OCI-LY7 (cell line): Measurements from ENCODE around the gene TPX2. TPM values are rescaled to one million over a fixed set of nuclear protein-coding genes. Genes with fewer than 3 reads are reported as not detected.

Source experiments
- BruUV-seq: library from RNA; stranded (reverse); fragments of 400-500 nt; replicated peaks from 2 replicates; lab custom pipeline; 2021; lab: Mats Ljungman, UMichigan
- CTCF ChIA-PET: fragments of 300-600 bp; sonication (Branson Sonifier 250); formaldehyde crosslinking; loops from one replicate; lab custom pipeline; 2022; ENCODE audit warnings: antibody characterized with exemption; ENCODE audit not compliant: unreplicated experiment; lab: Charles Lee
- POLR2A ChIA-PET: fragments of 300-600 bp; sonication (Branson Sonifier 250); formaldehyde crosslinking; loops from one replicate; lab custom pipeline; 2022; ENCODE audit warnings: antibody characterized with exemption; lab: Charles Lee
- DNase-seq: peaks from one replicate; pipeline ENCODE4 v3.0.0-alpha.2; 2015; ENCODE audit warnings: low spot score
- H2AFZ ChIP-seq: fragments of 200-600 bp; sonication (generic), shearing (Covaris generic); 2 replicates; pipeline ENCODE4 v1.6.1; 2014; ENCODE audit warnings: mild to moderate bottlenecking, antibody characterized with exemption, low read length, moderate library complexity
- H3K27ac ChIP-seq: fragments of 200-600 bp; sonication (generic); 2 replicates; pipeline ENCODE4 v1.5.1; 2014; ENCODE audit warnings: mixed run types, low read depth, mild to moderate bottlenecking, moderate library complexity, low read length, inconsistent platforms; ENCODE audit not compliant: poor library complexity, severe bottlenecking
- H3K36me3 ChIP-seq: fragments of 200-600 bp; sonication (generic); 2 replicates; pipeline ENCODE4 v1.6.1; 2014; ENCODE audit warnings: mild to moderate bottlenecking, antibody characterized with exemption, low read length, moderate library complexity, mixed read lengths; ENCODE audit not compliant: insufficient read depth
- H3K4me1 ChIP-seq: fragments of 200-600 bp; sonication (generic); 2 replicates; pipeline ENCODE4 v1.5.1; 2014; ENCODE audit warnings: mild to moderate bottlenecking, low read length; ENCODE audit not compliant: insufficient read depth, poor library complexity, severe bottlenecking
- H3K4me2 ChIP-seq: fragments of 200-600 bp; sonication (generic); 2 replicates; pipeline ENCODE4 v1.6.1; 2014; ENCODE audit warnings: mild to moderate bottlenecking, low read length
- H3K4me3 ChIP-seq: fragments of 200-600 bp; sonication (generic); 2 replicates; pipeline ENCODE4 v1.5.1; 2014; ENCODE audit warnings: mild to moderate bottlenecking, low read depth, low read length; ENCODE audit not compliant: poor library complexity, severe bottlenecking
- H3K79me2 ChIP-seq: fragments of 200-600 bp; sonication (generic); 2 replicates; pipeline ENCODE4 v1.6.1; 2016; ENCODE audit warnings: low read depth, mild to moderate bottlenecking, low read length, moderate library complexity, mixed read lengths; ENCODE audit not compliant: insufficient read depth
- H3K9me2 ChIP-seq: fragments of 200-600 bp; sonication (generic); 2 replicates; pipeline ENCODE4 v1.6.1; 2016; ENCODE audit warnings: mild to moderate bottlenecking, low read length, mixed read lengths; ENCODE audit not compliant: insufficient read depth
- H3K9me3 ChIP-seq: fragments of 200-600 bp; sonication (generic); 2 replicates; pipeline ENCODE4 v1.6.1; 2014; ENCODE audit warnings: mild to moderate bottlenecking, mixed run types, low read length, mixed read lengths
- H4K20me1 ChIP-seq: fragments of 200-600 bp; sonication (generic); 2 replicates; pipeline ENCODE4 v1.6.1; 2014; ENCODE audit warnings: mild to moderate bottlenecking, antibody characterized with exemption, low read length, moderate library complexity, mixed read lengths; ENCODE audit not compliant: insufficient read depth
- EZH2phosphoT487 ChIP-seq: fragments of 200-600 bp; sonication (generic); IDR thresholded peaks from 2 replicates; pipeline ENCODE4 v1.6.1; 2018; ENCODE audit warnings: low read depth, borderline replicate concordance, mild to moderate bottlenecking, mixed run types, antibody characterized with exemption, low read length, moderate library complexity, mixed read lengths
- intact Hi-C: fragments of 100-400 bp; cut with micrococcal nuclease; formaldehyde crosslinking; loops from one replicate; pipeline ENCODE4 v1.10.0; 2022; ENCODE audit not compliant: unreplicated experiment
- total RNA-seq, 2 experiments: library from RNA; depleted of rRNA in 1 of 2; stranded (reverse); fragments of >200 nt in 1 of 2; shearing (Covaris generic) in 1 of 2; gene quantifications; 2 replicates each; pipeline ENCODE4 v1.2.3, GENCODE V29; 2014 to 2022
- TF ChIP-seq, protein P1 (sequence below): fragments of 200-600 bp; sonication (generic); conservative IDR thresholded peaks from 2 replicates; pipeline ENCODE4 v1.5.1; 2014; ENCODE audit warnings: mild to moderate bottlenecking, antibody characterized with exemption, low read length, moderate library complexity, mixed read lengths

TPX2 gene
- total RNA-seq, 2 experiments from 2014 or later, result 121 to 173 TPM

DNA sequence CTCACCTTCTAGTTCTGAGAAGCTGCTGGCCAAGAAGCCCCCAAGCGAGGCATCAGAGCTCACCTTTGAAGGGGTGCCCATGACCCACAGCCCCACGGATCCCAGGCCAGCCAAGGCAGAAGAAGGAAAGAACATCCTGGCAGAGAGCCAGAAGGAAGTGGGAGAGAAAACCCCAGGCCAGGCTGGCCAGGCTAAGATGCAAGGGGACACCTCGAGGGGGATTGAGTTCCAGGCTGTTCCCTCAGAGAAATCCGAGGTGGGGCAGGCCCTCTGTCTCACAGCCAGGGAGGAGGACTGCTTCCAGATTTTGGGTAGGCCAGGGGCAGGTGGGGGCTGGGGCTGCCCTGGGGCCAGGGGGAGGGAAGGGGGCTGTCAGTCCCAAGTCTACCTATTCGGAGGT lies 82.3 kb downstream of the TPX2 start:
- Histone ChIP-seq H3K36me3 (no peaks in the 10 kb centered on the region), H3K4me1 (no peaks in the 10 kb centered on the region), H3K4me3 (no peak overlapping the region), H3K79me2 (no peaks in the 10 kb centered on the region), H3K27ac (no peak overlapping the region), H3K4me2 (no peak overlapping the region), H3K9me2 (no peaks in the 10 kb centered on the region), H4K20me1 (no peaks in the 10 kb centered on the region), H2AFZ (no peak overlapping the region), H3K9me3 (no peaks in the 10 kb centered on the region)
- intact Hi-C loops, result loop anchor here (10.0 kb wide), 1 partner anchor 633 kb away; no protein-coding TSS in a partner anchor
- no peak for DNase-seq
- BruUV-seq, result no TSS peak
- ChIA-PET POLR2A (no interaction called here), CTCF (no interaction called here)
- TF ChIP-seq EZH2phosphoT487, result no peak
- TF ChIP-seq, protein P1, sequence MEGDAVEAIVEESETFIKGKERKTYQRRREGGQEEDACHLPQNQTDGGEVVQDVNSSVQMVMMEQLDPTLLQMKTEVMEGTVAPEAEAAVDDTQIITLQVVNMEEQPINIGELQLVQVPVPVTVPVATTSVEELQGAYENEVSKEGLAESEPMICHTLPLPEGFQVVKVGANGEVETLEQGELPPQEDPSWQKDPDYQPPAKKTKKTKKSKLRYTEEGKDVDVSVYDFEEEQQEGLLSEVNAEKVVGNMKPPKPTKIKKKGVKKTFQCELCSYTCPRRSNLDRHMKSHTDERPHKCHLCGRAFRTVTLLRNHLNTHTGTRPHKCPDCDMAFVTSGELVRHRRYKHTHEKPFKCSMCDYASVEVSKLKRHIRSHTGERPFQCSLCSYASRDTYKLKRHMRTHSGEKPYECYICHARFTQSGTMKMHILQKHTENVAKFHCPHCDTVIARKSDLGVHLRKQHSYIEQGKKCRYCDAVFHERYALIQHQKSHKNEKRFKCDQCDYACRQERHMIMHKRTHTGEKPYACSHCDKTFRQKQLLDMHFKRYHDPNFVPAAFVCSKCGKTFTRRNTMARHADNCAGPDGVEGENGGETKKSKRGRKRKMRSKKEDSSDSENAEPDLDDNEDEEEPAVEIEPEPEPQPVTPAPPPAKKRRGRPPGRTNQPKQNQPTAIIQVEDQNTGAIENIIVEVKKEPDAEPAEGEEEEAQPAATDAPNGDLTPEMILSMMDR, result no peak

DNA sequence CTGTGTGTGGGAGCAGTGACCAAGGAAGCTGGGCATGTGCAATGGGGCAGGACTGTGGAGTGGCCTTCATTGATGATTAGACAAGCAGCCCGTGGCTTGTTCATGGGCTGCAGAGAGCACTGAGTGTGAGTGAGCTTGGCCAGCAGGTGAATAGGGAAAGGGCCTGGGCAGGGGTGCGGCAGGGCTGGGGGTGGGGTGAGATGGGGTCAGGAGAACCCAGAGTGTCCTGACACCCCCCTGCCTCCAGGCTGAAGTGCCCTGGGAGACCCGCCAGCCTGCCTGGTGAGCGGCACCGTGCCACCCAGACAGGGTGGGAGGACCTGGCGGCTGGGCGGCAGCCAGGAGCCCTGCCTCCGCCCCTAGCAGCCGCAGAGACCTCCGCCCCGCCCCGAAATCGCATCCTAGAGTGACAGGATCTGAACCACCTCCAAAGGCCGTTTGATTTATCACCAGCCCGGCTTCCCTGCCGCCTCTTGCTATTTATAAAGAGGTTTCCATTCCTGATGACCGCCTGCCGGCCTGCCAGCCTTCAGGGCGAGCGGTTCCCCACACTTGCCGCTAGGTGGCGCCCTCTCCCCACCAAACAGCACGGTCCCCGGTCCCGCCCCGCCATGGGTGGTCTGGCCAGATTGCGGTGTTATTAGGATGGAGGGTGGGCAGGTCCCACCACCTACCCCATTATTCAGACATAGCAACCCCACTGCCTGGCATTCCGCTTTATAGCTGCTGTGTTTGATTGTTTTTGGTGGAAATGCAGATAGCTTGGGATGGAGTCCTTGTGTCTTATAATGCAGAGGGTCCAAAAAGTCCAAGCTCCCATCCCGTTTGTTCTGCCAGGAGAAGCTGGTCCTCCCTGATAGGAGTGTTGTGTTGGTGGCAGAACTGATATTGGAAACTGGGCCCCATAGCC lies 83.6 kb downstream of the TPX2 start:
- Histone ChIP-seq H3K4me2 (no peak overlapping the region), H3K9me2 (no peaks in the 10 kb centered on the region), H3K27ac (no peak overlapping the region), H3K9me3 (no peaks in the 10 kb centered on the region), H2AFZ (no peak overlapping the region), H3K4me1 (no peaks in the 10 kb centered on the region), H3K36me3 (no peaks in the 10 kb centered on the region), H4K20me1 (no peaks in the 10 kb centered on the region), H3K79me2 (no peaks in the 10 kb centered on the region), H3K4me3 (no peak overlapping the region)
- no TSS peak for BruUV-seq
- CTCF ChIA-PET, result interaction anchor here (0.5 to 1.1 kb wide), 2 partner anchors 24 to 268 kb away, joined by 3 read pairs; no protein-coding TSS in a partner anchor
- DNase-seq, result peak; percentile 72
- TF ChIP-seq EZH2phosphoT487, result no peak
- TF ChIP-seq, protein P1, result peak; percentile 98
- POLR2A ChIA-PET, result interaction anchor here (0.6 kb wide), 1 partner anchor 1380 kb away, joined by 5 read pairs; no protein-coding TSS in a partner anchor
- intact Hi-C loops, result loop anchor here (1.0 to 10.0 kb wide), 2 partner anchors 24 to 632 kb away; no protein-coding TSS in a partner anchor
